ENCODE results near the gene XRCC6.
"Not testable (repeated sequence)": the region's sequence is repeated elsewhere in the genome, so short reads cannot be mapped to it uniquely, and the experiment has no call there.

XRCC6 gene

DNA sequence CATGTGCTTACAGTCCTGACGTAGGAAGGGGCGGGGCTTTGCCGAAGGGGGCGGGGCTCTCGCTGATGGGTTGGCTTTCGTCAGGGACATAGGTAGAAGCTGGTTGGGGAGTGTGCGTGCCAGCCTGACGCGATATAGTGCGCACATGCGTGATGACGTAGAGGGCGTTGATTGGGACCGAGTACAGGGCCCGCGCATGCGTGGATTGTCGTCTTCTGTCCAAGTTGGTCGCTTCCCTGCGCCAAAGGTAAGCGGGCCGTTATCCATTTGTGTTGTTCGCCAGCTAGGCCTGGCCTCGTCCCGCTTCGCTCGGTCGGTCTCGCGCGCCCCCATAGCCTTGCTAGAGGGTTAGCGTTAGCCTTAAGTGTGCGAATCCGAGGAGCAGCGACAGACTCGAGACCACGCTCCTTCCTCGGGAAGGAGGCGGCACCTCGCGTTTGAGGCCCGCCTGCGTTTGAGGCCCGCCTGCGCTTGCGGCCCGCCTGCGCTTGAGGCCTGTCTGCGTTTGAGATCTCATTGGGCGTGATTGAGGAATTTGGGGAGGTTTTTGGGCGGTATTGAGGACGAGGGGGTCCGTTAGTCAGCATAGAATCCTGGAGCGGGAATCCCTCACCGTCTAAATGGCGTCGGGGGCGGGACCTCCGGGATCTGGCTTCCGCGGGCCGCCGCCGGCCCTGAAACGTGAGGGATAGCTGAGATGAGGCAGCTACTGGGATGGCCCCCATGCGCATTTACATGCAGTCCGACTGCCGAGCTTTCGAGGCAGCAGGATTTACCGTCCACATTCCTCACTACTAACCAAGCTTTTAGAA lies at the start of gene XRCC6:
Gene XRCC6 (plus strand): TSS at position 197 of the 812 bp plus-strand sequence. CDS start 710 bp downstream, outside the sequence.
- peak; percentile 97 for DNase-seq
- in situ Hi-C loops (cut with HindIII; ENCODE audit: low pct_ligation_motif_present, low pct_unique_long_range_greater_than_20kb, low sequenced_read_pairs) = no loop called here

DNA sequence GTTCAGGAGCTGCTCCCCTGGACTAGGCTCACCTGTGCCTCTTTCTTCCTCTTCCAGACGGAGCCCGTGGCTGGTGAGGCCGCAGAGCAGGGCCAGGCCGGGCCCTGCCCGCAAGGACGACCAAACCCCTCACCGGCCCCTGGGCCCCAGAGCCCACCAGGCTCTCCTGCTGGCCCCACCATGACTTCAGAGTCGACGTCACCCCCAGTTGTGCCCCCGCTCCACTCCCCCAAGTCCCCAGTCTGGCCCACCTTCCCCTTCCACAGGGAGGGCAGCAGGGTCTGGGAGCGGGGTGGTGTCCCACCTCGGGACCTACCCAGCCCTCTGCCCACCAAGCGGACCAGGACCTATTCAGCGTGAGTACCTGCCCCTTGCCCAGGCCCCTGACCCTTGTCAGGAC lies 49.3 kb upstream of the XRCC6 start:
- no peak for DNase-seq
- in situ Hi-C loops (cut with HindIII; ENCODE audit: low pct_ligation_motif_present, low pct_unique_long_range_greater_than_20kb, low sequenced_read_pairs) = no loop called here

DNA sequence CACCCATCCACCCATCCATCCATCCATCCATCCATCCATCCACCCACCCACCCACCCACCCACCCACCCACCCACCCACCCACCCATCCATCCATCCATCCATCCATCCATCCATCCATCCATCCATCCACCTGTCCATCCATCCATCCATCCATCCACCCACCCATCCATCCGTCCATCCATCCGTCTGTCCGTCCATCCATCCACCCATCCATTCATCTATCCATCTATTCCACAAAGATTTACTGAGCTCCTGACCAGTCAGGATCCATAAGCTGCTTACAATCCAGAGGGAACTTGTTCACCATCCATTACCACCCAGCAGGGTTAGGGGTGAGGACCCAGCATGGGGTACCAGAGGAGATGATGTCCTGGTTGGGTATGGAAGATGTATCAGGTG lies 48.8 kb upstream of the XRCC6 start:
- DNase-seq; in situ Hi-C loops (cut with HindIII; ENCODE audit: low pct_ligation_motif_present, low pct_unique_long_range_greater_than_20kb, low sequenced_read_pairs): not testable (repeated sequence)

DNA sequence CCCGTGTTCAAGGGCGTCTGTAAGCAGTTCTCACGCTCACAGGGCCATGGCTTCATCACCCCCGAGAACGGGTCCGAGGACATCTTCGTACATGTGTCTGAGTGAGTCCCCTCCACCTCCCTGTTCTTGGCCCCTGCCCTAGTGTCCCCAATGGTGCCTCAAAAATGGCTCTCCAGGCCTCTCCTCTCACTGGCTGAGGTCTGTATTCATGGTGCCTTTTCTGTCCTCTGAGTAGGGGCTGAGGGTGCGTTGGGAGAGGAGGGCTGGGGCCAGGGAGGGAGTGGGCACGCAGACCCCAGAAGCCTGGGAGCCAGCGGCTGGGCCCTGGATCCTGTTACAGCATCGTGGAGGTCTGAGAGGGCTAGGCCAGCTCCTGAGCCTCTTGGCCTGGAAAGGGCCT lies 47.4 kb upstream of the XRCC6 start:
- DNase-seq = no peak
- in situ Hi-C loops (cut with HindIII; ENCODE audit: low pct_ligation_motif_present, low pct_unique_long_range_greater_than_20kb, low sequenced_read_pairs) = no loop called here

DNA sequence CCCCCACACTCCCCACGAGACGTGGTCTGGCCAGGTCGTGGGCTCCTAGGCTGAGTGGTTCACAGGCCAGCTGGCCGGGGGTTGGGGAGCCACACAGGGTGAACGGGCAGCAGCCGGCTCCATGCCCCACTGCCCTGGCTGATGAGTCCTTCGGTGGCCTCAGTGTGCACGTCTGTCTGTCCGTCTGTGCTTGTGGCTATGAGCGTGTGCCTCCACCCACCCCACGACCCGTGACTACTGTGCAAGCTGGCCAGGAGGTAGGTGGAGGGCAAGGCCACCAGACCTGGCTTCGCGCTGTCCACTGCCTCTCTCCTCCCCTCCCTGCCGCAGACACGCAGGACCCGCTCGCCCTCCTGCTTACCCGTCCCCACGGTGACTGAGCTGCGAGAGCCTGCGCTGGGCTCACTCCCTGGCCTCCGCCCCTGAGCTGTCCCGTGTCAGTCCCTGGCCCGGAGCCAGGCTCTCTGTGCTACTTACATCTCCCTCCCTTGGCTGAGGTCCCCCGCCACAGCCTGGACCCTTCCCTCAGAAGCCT lies 46.2 kb upstream of the XRCC6 start:
- DNase-seq = no peak
- in situ Hi-C loops (cut with HindIII; ENCODE audit: low pct_ligation_motif_present, low pct_unique_long_range_greater_than_20kb, low sequenced_read_pairs) = no loop called here

DNA sequence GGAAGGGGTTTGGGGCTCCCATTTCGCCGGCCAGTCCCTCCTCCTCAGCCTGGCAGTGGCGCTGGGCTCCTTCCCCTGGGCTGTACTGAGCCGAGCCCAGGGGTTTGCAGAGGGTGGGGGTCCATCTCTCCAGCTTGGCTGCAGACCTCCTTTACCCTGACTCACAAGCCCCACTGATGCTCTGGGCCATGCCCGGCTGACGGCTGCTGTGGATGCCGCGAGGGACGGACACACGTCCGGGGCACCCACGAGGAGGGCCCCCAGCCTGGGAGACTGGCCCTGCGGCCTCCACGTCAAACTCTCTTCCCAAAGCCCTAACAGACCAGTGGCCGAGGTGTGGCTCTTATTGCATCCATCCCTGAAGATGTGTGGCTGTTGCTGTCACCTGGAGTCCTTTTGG lies 45.6 kb upstream of the XRCC6 start:
- DNase-seq = no peak
- in situ Hi-C loops (cut with HindIII; ENCODE audit: low pct_ligation_motif_present, low pct_unique_long_range_greater_than_20kb, low sequenced_read_pairs) = no loop called here

DNA sequence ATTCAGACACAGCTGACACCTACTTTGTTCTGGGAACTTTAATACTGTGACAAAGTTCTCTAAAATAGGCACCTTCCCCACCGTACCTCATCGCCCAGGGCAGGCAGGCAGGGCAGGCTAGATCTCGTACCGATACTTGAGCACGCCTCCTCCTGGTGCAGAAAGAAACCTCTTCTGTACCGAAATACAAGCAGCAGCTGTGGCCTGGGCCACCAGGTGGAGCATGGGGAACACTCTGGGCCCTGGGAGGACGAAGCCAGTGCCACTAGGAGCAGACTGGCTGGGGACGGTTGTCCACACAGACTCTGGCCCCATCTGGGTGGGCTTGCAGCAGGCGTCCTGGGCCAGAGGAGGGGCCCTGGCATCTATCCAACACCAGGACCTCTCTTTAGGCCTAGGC lies 44.2 kb upstream of the XRCC6 start:
- in situ Hi-C loops (cut with HindIII; ENCODE audit: low pct_ligation_motif_present, low pct_unique_long_range_greater_than_20kb, low sequenced_read_pairs) = no loop called here
- DNase-seq = peak; percentile 65

DNA sequence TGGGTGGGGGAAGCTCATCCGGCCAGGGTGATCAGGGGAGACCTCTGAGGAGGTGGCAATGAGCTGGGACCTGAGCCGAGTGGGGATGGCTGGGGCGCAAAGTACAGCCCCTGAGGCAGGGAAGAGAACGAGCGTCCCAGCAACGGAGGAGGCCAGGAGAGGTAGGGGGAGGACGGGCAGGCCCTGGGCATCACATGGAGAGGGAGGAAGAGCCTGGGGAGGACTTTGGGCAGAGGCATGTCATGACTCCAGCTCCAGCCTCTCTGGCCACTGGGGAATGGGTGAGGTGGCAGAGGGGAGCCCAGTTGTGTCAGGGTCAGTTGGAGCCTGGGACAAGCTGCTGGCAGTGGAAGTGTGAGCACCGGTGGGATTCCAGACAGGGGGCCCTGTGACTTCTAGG lies 43.0 kb upstream of the XRCC6 start:
- DNase-seq = no peak
- in situ Hi-C loops (cut with HindIII; ENCODE audit: low pct_ligation_motif_present, low pct_unique_long_range_greater_than_20kb, low sequenced_read_pairs) = no loop called here

DNA sequence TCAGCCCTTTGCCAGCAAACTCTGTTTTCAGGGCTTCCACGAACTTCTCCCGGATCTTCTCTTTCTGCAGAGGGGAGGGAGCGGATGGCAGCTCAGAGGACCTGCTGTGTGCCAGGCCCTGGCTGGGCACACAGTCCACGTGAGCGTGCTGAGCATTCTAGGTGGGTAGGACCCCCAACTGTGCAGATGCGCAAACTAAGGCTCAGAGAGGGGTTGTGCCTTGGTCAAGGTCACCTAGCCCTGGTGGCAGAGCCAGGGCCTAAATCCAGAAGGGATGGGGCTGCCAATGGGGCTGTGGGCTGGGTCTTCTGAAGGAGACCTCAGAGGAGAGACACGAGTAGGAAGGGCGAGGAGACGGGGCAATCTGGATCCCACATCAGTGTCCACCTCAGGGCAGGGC lies 42.3 kb upstream of the XRCC6 start:
- in situ Hi-C loops (cut with HindIII; ENCODE audit: low pct_ligation_motif_present, low pct_unique_long_range_greater_than_20kb, low sequenced_read_pairs) = no loop called here
- DNase-seq = no peak

DNA sequence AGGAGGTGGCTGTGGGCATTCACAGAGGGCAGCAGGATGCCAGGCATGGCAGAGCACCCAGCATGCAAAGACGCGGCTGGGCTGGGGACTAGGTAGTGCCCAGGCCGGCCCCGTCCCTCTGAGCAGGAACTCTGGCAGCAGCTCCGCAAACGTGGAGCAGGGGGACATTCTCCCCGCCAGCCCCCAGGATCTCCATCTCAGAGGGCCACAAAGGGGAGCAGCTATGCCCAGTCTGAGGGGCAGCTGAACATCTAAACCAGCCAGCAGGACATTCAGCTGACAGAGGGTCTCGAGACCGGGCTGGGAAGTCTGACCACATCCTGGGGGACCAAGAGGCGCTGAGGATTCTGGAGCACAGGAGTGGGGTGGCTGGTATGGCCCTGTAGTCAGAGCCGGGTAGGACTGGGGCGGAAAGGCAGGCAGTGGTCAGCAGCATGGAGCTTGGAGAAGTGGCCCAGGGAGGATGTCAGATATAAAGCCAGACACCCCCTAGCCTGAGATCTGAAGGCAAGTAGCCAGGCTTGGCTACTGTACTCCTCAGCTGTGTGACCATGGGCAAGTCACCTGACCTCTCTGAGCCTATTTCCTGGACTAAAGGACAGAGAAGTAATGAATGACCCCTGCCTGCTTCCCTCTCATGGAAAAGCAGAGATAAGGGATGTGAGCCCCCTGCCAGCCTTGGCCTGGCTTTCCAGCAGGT lies 41.6 kb upstream of the XRCC6 start:
- DNase-seq = no peak
- in situ Hi-C loops (cut with HindIII; ENCODE audit: low pct_ligation_motif_present, low pct_unique_long_range_greater_than_20kb, low sequenced_read_pairs) = no loop called here

DNA sequence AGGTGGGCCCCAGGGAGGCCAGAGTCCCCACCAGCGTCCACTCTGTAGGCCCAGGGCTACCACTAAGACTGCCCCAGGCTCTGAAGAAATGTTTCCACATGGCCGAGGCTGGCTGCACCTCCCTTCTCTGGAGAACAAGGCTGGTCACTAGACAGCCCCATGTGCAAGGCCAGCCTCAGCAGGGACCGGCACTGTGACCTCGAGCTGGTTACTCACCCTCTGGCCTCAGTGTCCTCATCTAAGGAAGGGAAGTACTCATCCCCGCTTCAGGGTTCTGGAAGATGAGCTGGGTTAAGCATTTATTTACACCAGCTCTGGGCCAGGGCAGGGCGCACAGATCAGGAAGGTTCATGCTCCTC lies 41.1 kb upstream of the XRCC6 start:
- no peak for DNase-seq
- in situ Hi-C loops (cut with HindIII; ENCODE audit: low pct_ligation_motif_present, low pct_unique_long_range_greater_than_20kb, low sequenced_read_pairs) = no loop called here

DNA sequence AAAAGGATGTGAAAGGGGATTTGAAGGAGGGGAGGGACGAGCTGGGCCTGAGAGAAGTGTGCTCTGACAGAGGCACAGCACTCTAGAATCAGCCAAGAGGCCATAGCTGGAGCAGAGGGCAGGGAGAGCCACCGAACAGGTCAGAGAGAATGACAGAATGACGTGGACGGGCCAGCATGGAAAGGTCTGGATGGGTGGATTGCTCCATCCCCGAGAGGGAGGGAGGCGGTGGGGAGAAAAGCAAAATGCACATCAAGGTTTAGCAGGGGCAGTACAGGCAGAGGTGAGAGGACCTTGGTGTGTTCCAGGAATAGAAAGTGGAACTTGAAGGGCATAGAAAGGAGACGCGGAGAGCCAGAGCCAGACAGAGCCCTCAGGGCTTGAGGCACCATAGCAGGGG lies 38.4 kb upstream of the XRCC6 start:
- DNase-seq = no peak
- in situ Hi-C loops (cut with HindIII; ENCODE audit: low pct_ligation_motif_present, low pct_unique_long_range_greater_than_20kb, low sequenced_read_pairs) = no loop called here

DNA sequence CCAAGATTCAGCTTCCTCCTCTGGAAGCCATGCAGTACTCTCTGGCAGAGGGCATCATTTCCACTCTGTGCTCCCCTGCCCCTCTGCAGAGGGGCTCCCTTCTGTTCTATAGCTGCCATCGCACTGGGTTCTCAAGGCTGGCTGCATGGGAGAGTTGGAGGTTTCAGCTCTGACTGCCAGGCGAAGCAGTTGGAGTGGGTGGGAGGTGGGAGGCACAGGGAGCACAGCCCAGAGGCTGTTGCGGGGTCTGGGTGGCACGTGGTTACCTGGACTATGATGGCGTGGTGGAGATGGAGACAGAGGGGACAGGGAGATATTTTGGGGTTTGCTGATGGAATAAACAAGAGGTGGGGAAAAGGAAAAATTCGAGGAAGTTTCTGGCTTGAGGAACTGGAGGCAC lies 36.2 kb upstream of the XRCC6 start:
- DNase-seq = no peak
- in situ Hi-C loops (cut with HindIII; ENCODE audit: low pct_ligation_motif_present, low pct_unique_long_range_greater_than_20kb, low sequenced_read_pairs) = no loop called here

DNA sequence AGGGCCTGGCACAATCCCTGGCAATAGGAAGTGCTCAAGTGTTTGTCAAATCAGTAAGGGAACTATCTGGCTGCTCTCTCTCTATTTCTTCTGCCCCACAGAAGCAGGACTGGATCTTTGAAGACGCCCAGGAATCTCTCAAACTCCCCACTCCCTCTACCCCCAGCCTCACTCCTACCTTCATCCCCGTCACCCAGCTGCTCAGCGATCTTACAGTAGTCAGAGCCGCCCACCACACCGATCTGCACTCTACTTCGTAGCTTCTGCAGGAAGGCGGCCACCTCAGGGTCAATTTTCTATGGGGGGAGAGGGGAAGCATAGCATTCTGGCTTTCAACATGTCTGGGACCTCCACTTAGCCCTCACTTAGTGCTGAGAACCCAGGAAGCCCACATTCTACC lies 35.2 kb upstream of the XRCC6 start:
- in situ Hi-C loops (cut with HindIII; ENCODE audit: low pct_ligation_motif_present, low pct_unique_long_range_greater_than_20kb, low sequenced_read_pairs) = no loop called here

DNA sequence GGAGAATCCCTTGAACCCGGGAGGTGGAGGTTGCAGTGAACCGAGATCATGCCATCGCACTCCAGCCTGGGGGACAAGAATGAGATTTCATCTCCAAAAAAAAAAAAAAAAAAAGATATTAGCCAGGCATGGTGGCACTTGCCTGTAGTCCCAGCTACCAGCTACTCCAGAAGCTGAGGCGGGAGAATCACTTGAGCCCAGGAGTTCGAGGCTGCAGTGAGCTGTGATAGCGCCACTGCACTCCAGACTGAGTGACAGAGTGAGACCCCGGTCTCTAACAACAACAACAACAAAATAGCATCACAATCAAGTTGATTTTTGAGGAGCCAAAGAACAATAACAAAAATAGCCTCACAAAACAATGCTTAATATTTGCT lies 33.8 kb upstream of the XRCC6 start:
- in situ Hi-C loops (cut with HindIII; ENCODE audit: low pct_ligation_motif_present, low pct_unique_long_range_greater_than_20kb, low sequenced_read_pairs) = no loop called here
- no peak for DNase-seq

More for the DNA sequence above, 35.2 kb upstream of the XRCC6 start:
- no peak for DNase-seq

DNA sequence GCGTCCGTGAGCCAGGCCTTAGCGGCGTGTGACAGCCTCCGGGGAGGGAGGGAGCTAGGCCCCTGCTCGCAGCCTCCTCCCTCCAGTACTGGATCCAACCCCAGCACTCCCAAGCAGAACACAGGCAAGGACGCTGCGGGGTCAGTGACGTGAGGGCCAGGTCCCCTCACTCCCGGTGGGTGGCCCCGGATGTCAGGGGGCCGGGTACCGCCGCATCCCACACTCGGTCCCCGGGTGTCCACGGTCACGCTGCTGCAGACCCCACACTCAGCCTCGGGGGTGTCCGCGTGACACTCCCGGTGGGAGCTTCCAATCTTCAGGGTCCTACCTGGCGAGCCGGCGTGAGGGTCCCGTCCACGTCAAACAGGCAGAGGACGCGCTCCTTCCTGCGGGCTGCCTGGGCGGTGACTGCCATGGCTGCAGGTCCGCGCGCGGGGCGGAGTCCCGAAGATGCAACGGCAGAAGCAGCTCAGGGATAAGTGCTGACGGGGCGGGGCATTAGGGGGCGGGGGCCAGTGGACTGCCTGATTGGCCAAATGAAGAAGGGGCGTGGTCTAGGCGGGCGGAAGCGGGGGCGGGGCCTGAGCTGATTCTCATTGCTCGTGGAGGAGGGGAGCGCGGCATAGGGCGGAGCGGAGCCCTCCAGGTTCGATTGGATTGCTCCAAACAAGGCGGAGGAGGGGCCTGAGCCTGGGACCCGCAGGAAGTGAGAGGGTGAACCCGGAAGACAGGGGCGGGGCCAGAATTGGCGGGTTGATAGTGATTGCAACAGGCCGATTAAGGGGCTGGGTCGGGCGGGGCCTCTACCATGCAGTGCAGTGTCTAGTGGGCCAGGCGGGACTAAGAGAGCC lies 31.5 kb upstream of the XRCC6 start, which contains the start of gene PMM1:
Gene PMM1 (minus strand): TSS at position 450 of the 851 bp plus-strand sequence. CDS start 35 bp downstream, at position 415.
- DNase-seq = peak; percentile 98
- in situ Hi-C loops (cut with HindIII; ENCODE audit: low pct_ligation_motif_present, low pct_unique_long_range_greater_than_20kb, low sequenced_read_pairs) = no loop called here

DNA sequence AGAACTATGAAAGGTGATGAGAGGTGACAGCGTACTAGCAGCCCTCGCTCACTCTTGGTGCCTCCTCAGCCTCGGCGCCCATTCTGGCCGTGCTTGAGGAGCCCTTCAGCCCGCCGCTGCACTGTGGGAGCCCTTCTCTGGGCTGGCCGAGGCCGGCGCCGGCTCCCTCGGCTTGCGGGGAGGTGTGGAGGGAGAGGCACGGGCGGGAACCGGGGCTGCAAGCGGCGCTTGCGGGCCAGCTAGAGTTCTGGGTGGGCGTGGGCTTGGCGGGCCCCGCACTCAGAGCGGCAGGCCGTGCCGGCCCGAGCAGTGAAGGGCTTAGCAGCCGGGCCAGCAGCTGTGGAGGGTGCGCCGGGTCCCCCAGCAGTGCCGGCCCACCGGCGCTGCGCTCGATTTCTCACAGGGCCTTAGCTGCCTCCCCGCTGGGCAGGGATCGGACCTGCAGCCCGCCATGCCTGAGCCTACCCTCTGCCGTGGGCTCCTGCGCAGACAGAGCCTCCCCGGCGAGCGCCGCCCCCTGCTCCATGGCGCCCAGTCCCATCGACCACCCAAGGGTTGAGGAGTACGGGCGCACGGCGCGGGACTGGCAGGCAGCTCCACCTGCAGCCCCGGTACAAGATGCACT lies 27.6 kb upstream of the XRCC6 start:
- DNase-seq; in situ Hi-C loops (cut with HindIII; ENCODE audit: low pct_ligation_motif_present, low pct_unique_long_range_greater_than_20kb, low sequenced_read_pairs): not testable (repeated sequence)

DNA sequence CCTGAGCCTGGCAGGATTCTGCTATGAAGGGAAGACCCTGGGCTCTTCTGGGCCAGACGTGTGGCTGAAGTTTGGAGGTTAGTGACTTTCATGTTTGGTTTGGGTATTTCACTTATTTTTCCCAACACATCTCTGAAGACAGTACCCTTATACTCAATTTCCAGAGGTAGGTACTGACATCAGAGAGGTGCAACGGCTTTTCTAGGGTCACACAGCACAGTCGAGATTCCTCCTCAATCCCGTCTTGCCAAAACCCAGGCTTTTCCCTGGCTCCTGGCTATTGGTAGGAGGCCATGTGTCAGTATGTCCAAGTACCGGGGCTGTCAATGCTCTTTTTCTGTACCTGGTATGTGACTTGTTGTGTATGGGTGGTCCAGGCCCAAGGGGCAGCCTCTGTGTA lies 25.4 kb upstream of the XRCC6 start:
- in situ Hi-C loops (cut with HindIII; ENCODE audit: low pct_ligation_motif_present, low pct_unique_long_range_greater_than_20kb, low sequenced_read_pairs) = no loop called here
- DNase-seq = no peak
